ENCODE measurements around the gene LRRC55. TPM values are rescaled to one million over a fixed set of nuclear protein-coding genes. Genes with fewer than 3 reads are reported as not detected.

The LRRC55 gene
- total and polyA plus RNA-seq, 2 experiments from 2014 or later, result 0.15 to 1.5 TPM

- Histone ChIP-seq H3K27ac (ENCODE audit: low read depth) (no peak overlapping the region), H3K36me3 (ENCODE audit: insufficient read depth) (no peaks in the 10 kb centered on the region), H3K4me2 (no peak overlapping the region), H3F3A (replicated peaks; ENCODE audit: low read depth) (no peaks in the 10 kb centered on the region), H4K20me1 (replicated peaks; ENCODE audit: insufficient read depth) (no peaks in the 10 kb centered on the region), H3K4me1 (ENCODE audit: insufficient read depth) (peaks cover 8% of the 10 kb centered on the region), H3K9me2 (ENCODE audit: insufficient read depth) (peaks cover 9% of the 10 kb centered on the region), H3K27me3 (ENCODE audit: insufficient read depth) (peaks cover 19% of the 10 kb centered on the region), H3K79me2 (replicated peaks; ENCODE audit: insufficient read depth) (no peaks in the 10 kb centered on the region), H2AFZ (no peak overlapping the region), H3K4me3 (no peak overlapping the region)
- H3K27me3 Mint-ChIP-seq (ENCODE audit: insufficient read depth, low read depth, poor library complexity), result peaks cover 13% of the 10 kb centered on the region
- TF ChIP-seq JUNB (IDR thresholded peaks at IDR 0.05; ENCODE audit: unreplicated experiment) (no peak), ZNF114 (CRISPR knock-in tag; IDR thresholded peaks at IDR 0.05) (no peak), NANOG (IDR thresholded peaks at IDR 0.05; ENCODE audit: borderline replicate concordance) (no peak), CTCF (conservative IDR thresholded peaks at IDR 0.05; ENCODE audit: low read depth in 2 of 2) (no peak), EZH2phosphoT487 (IDR thresholded peaks at IDR 0.05; ENCODE audit: unreplicated experiment) (no peak), REST (IDR thresholded peaks at IDR 0.05; ENCODE audit: unreplicated experiment) (no peak), STAT1 (IDR thresholded peaks at IDR 0.05; ENCODE audit: unreplicated experiment) (no peak), ETS1 (IDR thresholded peaks at IDR 0.05) (no peak), POLR2AphosphoS5 (IDR thresholded peaks at IDR 0.05; ENCODE audit: low read depth) (no peak), ZNF331 (CRISPR knock-in tag; IDR thresholded peaks at IDR 0.05; ENCODE audit: low read depth) (no peak), EZH2 (IDR thresholded peaks at IDR 0.05; ENCODE audit: low read depth, unreplicated experiment) (no peak), CREB1 (CRISPR knock-in tag; IDR thresholded peaks at IDR 0.05; ENCODE audit: low read depth) (no peak), ZNF462 (CRISPR knock-in tag; IDR thresholded peaks at IDR 0.05) (no peak)
- ATAC-seq (no peak), DNase-seq (ENCODE audit: low spot score) (no peak)
- no peak overlapping the region for H3K27ac Mint-ChIP-seq
- H3K9me3 Mint-ChIP-seq, result peaks cover 9% of the 10 kb centered on the region
- H3K4me1 Mint-ChIP-seq, result peaks cover 10% of the 10 kb centered on the region
- peaks cover 4% of the 10 kb centered on the region for H3K36me3 Mint-ChIP-seq (ENCODE audit: low read depth)
- no peak overlapping the region for H3K4me3 Mint-ChIP-seq
Observed at GRCh38 chr11:57175478-57175877, 6.3 kb upstream of the LRRC55 start.
